Measurements from ENCODE around the gene FOXN3. TPM values are rescaled to one million over a fixed set of nuclear protein-coding genes. Genes with fewer than 3 reads are reported as not detected.
A peak's percentile ranks its signal among the peaks of the same experiment; 100 is the strongest.

The FOXN3 gene
- total RNA-seq, 2 donors from 2014 or later = 61.2 to 84.1 TPM

DNA sequence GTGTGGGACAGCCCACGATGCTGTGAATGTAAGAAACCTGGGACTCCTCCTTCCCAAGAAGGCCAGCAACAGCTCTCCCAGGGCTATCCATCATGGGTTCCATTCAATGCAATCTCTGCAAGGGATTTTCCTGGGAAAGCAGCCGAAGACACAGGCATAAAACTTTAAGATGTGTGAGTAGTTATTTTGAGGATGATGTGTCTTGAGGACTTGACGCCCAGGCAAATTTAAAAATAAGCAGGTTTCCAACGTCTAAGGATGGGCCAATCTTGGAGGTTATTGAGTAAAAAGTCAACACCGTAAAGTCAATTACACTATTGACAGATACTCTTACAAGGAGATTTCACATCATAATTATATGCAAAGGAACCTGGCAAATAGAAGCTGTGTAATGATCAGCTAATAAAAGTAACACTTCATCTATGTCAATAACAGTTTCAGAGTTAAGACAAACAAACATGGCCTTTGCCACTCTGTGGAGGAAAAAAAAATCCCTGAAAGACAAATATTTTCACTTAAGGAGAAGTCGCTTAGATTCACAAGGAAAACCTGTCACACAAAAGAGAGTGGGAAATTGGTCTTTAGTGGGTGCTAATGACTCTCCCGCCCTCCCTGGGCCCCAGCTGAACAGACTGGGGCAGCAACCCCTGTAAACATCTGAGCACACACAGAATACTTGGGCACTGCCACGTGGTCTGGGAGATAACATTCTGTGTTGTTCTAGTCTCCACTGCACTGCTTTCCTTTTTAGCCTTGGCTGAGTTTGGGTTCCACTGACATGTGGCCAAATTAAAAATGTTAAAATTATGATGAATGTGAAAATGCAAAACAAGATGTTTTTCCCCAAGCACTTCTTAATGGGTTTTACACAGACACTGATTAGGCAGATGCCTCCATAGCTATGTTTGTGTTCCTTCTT lies 240.9 kb downstream of the FOXN3 start:
- TF ChIP-seq, protein P1, sequence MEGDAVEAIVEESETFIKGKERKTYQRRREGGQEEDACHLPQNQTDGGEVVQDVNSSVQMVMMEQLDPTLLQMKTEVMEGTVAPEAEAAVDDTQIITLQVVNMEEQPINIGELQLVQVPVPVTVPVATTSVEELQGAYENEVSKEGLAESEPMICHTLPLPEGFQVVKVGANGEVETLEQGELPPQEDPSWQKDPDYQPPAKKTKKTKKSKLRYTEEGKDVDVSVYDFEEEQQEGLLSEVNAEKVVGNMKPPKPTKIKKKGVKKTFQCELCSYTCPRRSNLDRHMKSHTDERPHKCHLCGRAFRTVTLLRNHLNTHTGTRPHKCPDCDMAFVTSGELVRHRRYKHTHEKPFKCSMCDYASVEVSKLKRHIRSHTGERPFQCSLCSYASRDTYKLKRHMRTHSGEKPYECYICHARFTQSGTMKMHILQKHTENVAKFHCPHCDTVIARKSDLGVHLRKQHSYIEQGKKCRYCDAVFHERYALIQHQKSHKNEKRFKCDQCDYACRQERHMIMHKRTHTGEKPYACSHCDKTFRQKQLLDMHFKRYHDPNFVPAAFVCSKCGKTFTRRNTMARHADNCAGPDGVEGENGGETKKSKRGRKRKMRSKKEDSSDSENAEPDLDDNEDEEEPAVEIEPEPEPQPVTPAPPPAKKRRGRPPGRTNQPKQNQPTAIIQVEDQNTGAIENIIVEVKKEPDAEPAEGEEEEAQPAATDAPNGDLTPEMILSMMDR (conservative IDR thresholded peaks at IDR 0.05) = no peak
- DNase-seq = no peak
- Mint-ChIP-seq H3K27me3 (ENCODE audit: insufficient read depth) (peaks cover 6% of the 10 kb centered on the region), H3K36me3 (ENCODE audit: low read depth) (peaks cover 35% of the 10 kb centered on the region), H3K27ac (peak overlapping the region; percentile 65), H3K4me1 (peaks cover 31% of the 10 kb centered on the region), H3K4me3 (no peak overlapping the region), H3K9me3 (peaks cover 13% of the 10 kb centered on the region)
- no peak overlapping the region for H3K27ac ChIP-seq (ENCODE audit: low read depth, low read length)
- no peak overlapping the region for H3K4me3 ChIP-seq (ENCODE audit: low read length)
- H3K9ac ChIP-seq (ENCODE audit: extremely low read depth, low read length, poor library complexity, severe bottlenecking) = no peak overlapping the region
- H3K9me3 ChIP-seq (ENCODE audit: control insufficient read depth, low read length) = peaks cover 22% of the 10 kb centered on the region
- no peaks in the 10 kb centered on the region for H3K27me3 ChIP-seq (ENCODE audit: control insufficient read depth, insufficient read depth, low read length, poor library complexity, severe bottlenecking)
- H3K4me1 ChIP-seq (ENCODE audit: control insufficient read depth, insufficient read depth, low read length) = peaks cover 11% of the 10 kb centered on the region
- peaks cover 7% of the 10 kb centered on the region for H3K36me3 ChIP-seq (ENCODE audit: control insufficient read depth, insufficient read depth, low read length)
- 79 to 88% methylated on average over 2 to 8 of the region's 8 CpGs for WGBS, 2 experiments (ENCODE audit: insufficient coverage in 1 of 2, insufficient read length in 1 of 2)

DNA sequence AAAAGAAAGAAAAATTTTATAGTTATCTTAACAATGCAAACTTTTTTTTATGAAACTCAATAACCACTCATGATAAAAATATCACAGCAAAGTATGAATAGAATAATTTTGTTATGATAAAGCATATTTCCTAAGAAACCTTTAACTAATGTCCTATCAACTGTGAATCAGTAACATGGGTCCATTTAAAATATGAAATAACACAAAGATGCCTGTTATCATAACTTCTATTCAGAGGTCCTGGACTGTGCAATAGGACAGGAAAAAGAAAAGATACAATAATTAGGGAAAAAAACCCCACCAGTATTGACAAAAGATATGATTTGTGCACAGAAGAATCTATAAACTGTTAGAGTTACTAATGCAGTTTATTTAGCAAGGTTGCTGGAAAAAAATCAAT lies 245.4 kb downstream of the FOXN3 start:
- no peaks in the 10 kb centered on the region for H3K27me3 ChIP-seq (ENCODE audit: control insufficient read depth, insufficient read depth, low read length, poor library complexity, severe bottlenecking)
- no peak overlapping the region for H3K27ac ChIP-seq (ENCODE audit: low read depth, low read length)
- peaks cover 16% of the 10 kb centered on the region for H3K9me3 Mint-ChIP-seq
- no peak overlapping the region for H3K9ac ChIP-seq (ENCODE audit: extremely low read depth, low read length, poor library complexity, severe bottlenecking)
- TF ChIP-seq, protein P1 (conservative IDR thresholded peaks at IDR 0.05) = no peak
- no peak overlapping the region for H3K4me3 ChIP-seq (ENCODE audit: low read length)
- H3K27ac Mint-ChIP-seq = no peak overlapping the region
- peaks cover 53% of the 10 kb centered on the region for H3K36me3 Mint-ChIP-seq (ENCODE audit: low read depth)
- peaks cover 6% of the 10 kb centered on the region for H3K27me3 Mint-ChIP-seq (ENCODE audit: insufficient read depth)
- peaks cover 5% of the 10 kb centered on the region for H3K4me1 ChIP-seq (ENCODE audit: control insufficient read depth, insufficient read depth, low read length)
- peaks cover 22% of the 10 kb centered on the region for H3K9me3 ChIP-seq (ENCODE audit: control insufficient read depth, low read length)
- peaks cover 18% of the 10 kb centered on the region for H3K4me1 Mint-ChIP-seq
- H3K4me3 Mint-ChIP-seq = no peak overlapping the region
- DNase-seq = no peak
- peaks cover 7% of the 10 kb centered on the region for H3K36me3 ChIP-seq (ENCODE audit: control insufficient read depth, insufficient read depth, low read length)

DNA sequence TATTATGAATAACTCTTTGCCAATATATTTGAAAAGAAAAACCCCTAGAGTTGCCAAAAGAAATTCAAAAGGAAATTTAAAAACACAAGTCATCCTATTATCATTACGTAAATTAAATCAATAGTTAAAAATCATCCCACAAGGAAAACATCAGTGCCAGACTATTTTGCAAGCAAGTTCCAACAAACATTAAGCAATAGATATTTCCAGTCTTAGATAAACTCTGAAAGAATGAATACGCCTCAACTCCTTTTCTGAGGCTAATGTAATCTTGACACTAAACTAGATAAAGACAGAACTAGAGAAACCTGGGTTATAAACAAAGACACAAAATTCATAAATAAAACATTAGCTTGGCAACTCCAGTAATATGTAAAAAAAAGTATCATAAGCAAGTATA lies 245.9 kb downstream of the FOXN3 start:
- Histone ChIP-seq H3K4me1 (ENCODE audit: control insufficient read depth, insufficient read depth, low read length) (peaks cover under 1% of the 10 kb centered on the region), H3K9me3 (ENCODE audit: control insufficient read depth, low read length) (peaks cover 22% of the 10 kb centered on the region), H3K27ac (ENCODE audit: low read depth, low read length) (no peak overlapping the region), H3K9ac (ENCODE audit: extremely low read depth, low read length, poor library complexity, severe bottlenecking) (no peak overlapping the region), H3K27me3 (ENCODE audit: control insufficient read depth, insufficient read depth, low read length, poor library complexity, severe bottlenecking) (no peaks in the 10 kb centered on the region), H3K36me3 (ENCODE audit: control insufficient read depth, insufficient read depth, low read length) (peaks cover 7% of the 10 kb centered on the region), H3K4me3 (ENCODE audit: low read length) (no peak overlapping the region)
- Mint-ChIP-seq H3K4me1 (peaks cover 13% of the 10 kb centered on the region), H3K27ac (no peak overlapping the region), H3K4me3 (no peak overlapping the region), H3K9me3 (peaks cover 16% of the 10 kb centered on the region), H3K36me3 (ENCODE audit: low read depth) (peaks cover 53% of the 10 kb centered on the region), H3K27me3 (ENCODE audit: insufficient read depth) (peaks cover 6% of the 10 kb centered on the region)
- 88 to 93% methylated on average over 1 to 2 of the region's 2 CpGs for WGBS, 2 experiments (ENCODE audit: insufficient coverage in 1 of 2, insufficient read length in 1 of 2)
- no peak for DNase-seq
- TF ChIP-seq, protein P1 (conservative IDR thresholded peaks at IDR 0.05) = no peak
